Smooth muscle cell of the brain vasculature (primary cell): ENCODE data around the gene HSPA9.

Source experiments
- DNase-seq: peaks from one replicate; pipeline ENCODE4 v3.0.0-alpha.2; 2012; ENCODE audit warnings: low read depth, low spot score

The HSPA9 gene

GRCh38 chr5:138575194-138576015, at the start of gene HSPA9:
TSS of gene HSPA9 (minus strand) at chr5:138575401. CDS start at chr5:138575318, 83 bp downstream.
- peak; percentile 99 for DNase-seq

GRCh38 chr5:138623053-138623452, 47.9 kb upstream of the HSPA9 start:
- no peak for DNase-seq

GRCh38 chr5:138622051-138622450, 46.9 kb upstream of the HSPA9 start:
- DNase-seq: no peak

GRCh38 chr5:138620663-138621224, 45.5 kb upstream of the HSPA9 start:
- no peak for DNase-seq

- DNase-seq: no peak
Measured at GRCh38 chr5:138616508-138616907, 41.3 kb upstream of the HSPA9 start.

- no peak for DNase-seq
Measured at GRCh38 chr5:138615461-138615860, 40.3 kb upstream of the HSPA9 start.

GRCh38 chr5:138611678-138612218, 36.5 kb upstream of the HSPA9 start:
- DNase-seq: no peak

- DNase-seq: no peak
Measured at GRCh38 chr5:138610918-138611677, 35.9 kb upstream of the HSPA9 start.

GRCh38 chr5:138610415-138610917, 35.3 kb upstream of the HSPA9 start:
- DNase-seq: no peak

GRCh38 chr5:138606378-138607064, 31.3 kb upstream of the HSPA9 start:
- no peak for DNase-seq

GRCh38 chr5:138605254-138605972, 30.2 kb upstream of the HSPA9 start:
- DNase-seq: no peak

- no peak for DNase-seq
Measured at GRCh38 chr5:138604176-138604785, 29.1 kb upstream of the HSPA9 start.

- DNase-seq: no peak
Measured at GRCh38 chr5:138603249-138603920, 28.2 kb upstream of the HSPA9 start.

- DNase-seq: no peak
Measured at GRCh38 chr5:138602371-138603000, 27.3 kb upstream of the HSPA9 start.

- DNase-seq: peak; percentile 24
Measured at GRCh38 chr5:138601444-138601843, 26.2 kb upstream of the HSPA9 start.

GRCh38 chr5:138600446-138600845, 25.2 kb upstream of the HSPA9 start:
- DNase-seq: no peak

GRCh38 chr5:138597661-138598400, 22.6 kb upstream of the HSPA9 start:
- DNase-seq: no peak

GRCh38 chr5:138596105-138596881, 21.1 kb upstream of the HSPA9 start:
- DNase-seq: no peak
